Muscle layer of colon (tissue), 2 donors: Measurements from ENCODE around the gene RAPH1.

ENCODE experiments used
- H3K27ac ChIP-seq: one replicate; pipeline ENCODE4 v1.7.0; 2013; ENCODE audit warnings: low read depth, mild to moderate bottlenecking, low read length, moderate library complexity
- H3K27me3 ChIP-seq, 2 donors: one replicate each; pipeline ENCODE4 v1.7.0; 2013; ENCODE audit warnings: low read length in 2 of 2, mild to moderate bottlenecking in 2 of 2; ENCODE audit not compliant: insufficient read depth in 2 of 2, control insufficient read depth in 1 of 2
- H3K36me3 ChIP-seq: one replicate; pipeline ENCODE4 v1.7.0; 2013; ENCODE audit warnings: mild to moderate bottlenecking, low read length; ENCODE audit not compliant: insufficient read depth
- H3K4me1 ChIP-seq: one replicate; pipeline ENCODE4 v1.7.0; 2013; ENCODE audit warnings: mild to moderate bottlenecking, low read length; ENCODE audit not compliant: insufficient read depth
- H3K4me3 ChIP-seq, 2 donors: one replicate each; pipeline ENCODE4 v1.7.0; 2013; ENCODE audit warnings: low read length in 2 of 2, low read depth in 1 of 2, mild to moderate bottlenecking in 1 of 2, moderate library complexity in 1 of 2
- H3K9ac ChIP-seq: one replicate; pipeline ENCODE4 v1.7.0; 2013; ENCODE audit warnings: low read length
- H3K9me3 ChIP-seq: one replicate; pipeline ENCODE4 v1.7.0; 2013; ENCODE audit warnings: mild to moderate bottlenecking, low read length
- donor health status: abdominal sarcoma.
- donor health status: Adenocarcinoma of cecum.

The RAPH1 gene

GRCh38 chr2:203569677-203570316, 34.7 kb upstream of the RAPH1 start:
- no peaks in the 10 kb centered on the region for H3K27me3 ChIP-seq
- H3K4me3 ChIP-seq: no peak overlapping the region
- no peaks in the 10 kb centered on the region for H3K36me3 ChIP-seq
- H3K9me3 ChIP-seq: no peaks in the 10 kb centered on the region
- H3K27ac ChIP-seq: no peak overlapping the region
- no peak overlapping the region for H3K9ac ChIP-seq
- peaks cover 13% of the 10 kb centered on the region for H3K4me1 ChIP-seq

GRCh38 chr2:203567691-203568090, 32.6 kb upstream of the RAPH1 start:
- Histone ChIP-seq H3K4me1 (peaks cover 13% of the 10 kb centered on the region), H3K9me3 (no peaks in the 10 kb centered on the region), H3K4me3 (no peak overlapping the region), H3K36me3 (no peaks in the 10 kb centered on the region), H3K27ac (no peak overlapping the region), H3K9ac (no peak overlapping the region), H3K27me3 (no peaks in the 10 kb centered on the region)

GRCh38 chr2:203566161-203566560, 31.1 kb upstream of the RAPH1 start:
- Histone ChIP-seq H3K4me1 (peaks cover 24% of the 10 kb centered on the region), H3K4me3 (no peak overlapping the region), H3K27ac (no peak overlapping the region), H3K9me3 (no peaks in the 10 kb centered on the region), H3K9ac (no peak overlapping the region), H3K36me3 (no peaks in the 10 kb centered on the region), H3K27me3 (no peaks in the 10 kb centered on the region)

- no peaks in the 10 kb centered on the region for H3K36me3 ChIP-seq
Observed at GRCh38 chr2:203565076-203565475, 30.0 kb upstream of the RAPH1 start.

GRCh38 chr2:203562268-203562667, 27.2 kb upstream of the RAPH1 start:
- H3K9ac ChIP-seq: no peak overlapping the region
- H3K27ac ChIP-seq: no peak overlapping the region
- H3K4me3 ChIP-seq: no peak overlapping the region
- H3K4me1 ChIP-seq: peaks cover 24% of the 10 kb centered on the region
- H3K27me3 ChIP-seq: no peaks in the 10 kb centered on the region
- H3K36me3 ChIP-seq: no peaks in the 10 kb centered on the region
- H3K9me3 ChIP-seq: no peaks in the 10 kb centered on the region

More at GRCh38 chr2:203565076-203565475, 30.0 kb upstream of the RAPH1 start:
- Histone ChIP-seq H3K9me3 (no peaks in the 10 kb centered on the region), H3K4me1 (peaks cover 24% of the 10 kb centered on the region), H3K27ac (no peak overlapping the region), H3K27me3 (no peaks in the 10 kb centered on the region), H3K4me3 (no peak overlapping the region), H3K9ac (no peak overlapping the region)

- Histone ChIP-seq H3K9me3 (no peaks in the 10 kb centered on the region), H3K27ac (no peak overlapping the region), H3K9ac (no peak overlapping the region), H3K4me3 (no peak overlapping the region), H3K36me3 (no peaks in the 10 kb centered on the region), H3K4me1 (peaks cover 12% of the 10 kb centered on the region), H3K27me3 (no peaks in the 10 kb centered on the region)
Observed at GRCh38 chr2:203559641-203560040, 24.5 kb upstream of the RAPH1 start.

GRCh38 chr2:203553784-203554183, 18.7 kb upstream of the RAPH1 start:
- no peak overlapping the region for H3K9ac ChIP-seq
- no peak overlapping the region for H3K27ac ChIP-seq
- H3K4me3 ChIP-seq: no peak overlapping the region
- no peaks in the 10 kb centered on the region for H3K9me3 ChIP-seq
- no peaks in the 10 kb centered on the region for H3K4me1 ChIP-seq
- H3K36me3 ChIP-seq: no peaks in the 10 kb centered on the region
- H3K27me3 ChIP-seq: no peaks in the 10 kb centered on the region

- H3K9me3 ChIP-seq: no peaks in the 10 kb centered on the region
- H3K4me1 ChIP-seq: no peaks in the 10 kb centered on the region
- H3K36me3 ChIP-seq: no peaks in the 10 kb centered on the region
- no peak overlapping the region for H3K4me3 ChIP-seq
- no peaks in the 10 kb centered on the region for H3K27me3 ChIP-seq
- H3K27ac ChIP-seq: no peak overlapping the region
- H3K9ac ChIP-seq: no peak overlapping the region
Observed at GRCh38 chr2:203551778-203552177, 16.7 kb upstream of the RAPH1 start.

GRCh38 chr2:203550266-203550665, 15.2 kb upstream of the RAPH1 start:
- no peak overlapping the region for H3K9ac ChIP-seq
- H3K27ac ChIP-seq: no peak overlapping the region
- no peaks in the 10 kb centered on the region for H3K9me3 ChIP-seq
- H3K27me3 ChIP-seq: no peaks in the 10 kb centered on the region
- no peaks in the 10 kb centered on the region for H3K36me3 ChIP-seq
- H3K4me3 ChIP-seq: no peak overlapping the region
- H3K4me1 ChIP-seq: no peaks in the 10 kb centered on the region

GRCh38 chr2:203549406-203549805, 14.3 kb upstream of the RAPH1 start:
- H3K4me3 ChIP-seq: no peak overlapping the region
- no peak overlapping the region for H3K9ac ChIP-seq
- H3K27ac ChIP-seq: no peak overlapping the region
- no peaks in the 10 kb centered on the region for H3K36me3 ChIP-seq
- no peaks in the 10 kb centered on the region for H3K9me3 ChIP-seq
- no peaks in the 10 kb centered on the region for H3K4me1 ChIP-seq
- H3K27me3 ChIP-seq: no peaks in the 10 kb centered on the region

GRCh38 chr2:203548887-203549286, 13.8 kb upstream of the RAPH1 start:
- Histone ChIP-seq H3K9ac (no peak overlapping the region), H3K27ac (no peak overlapping the region)

GRCh38 chr2:203547356-203547755, 12.3 kb upstream of the RAPH1 start:
- no peak overlapping the region for H3K9ac ChIP-seq
- H3K4me1 ChIP-seq: no peaks in the 10 kb centered on the region
- H3K9me3 ChIP-seq: no peaks in the 10 kb centered on the region
- H3K27ac ChIP-seq: no peak overlapping the region
- no peak overlapping the region for H3K4me3 ChIP-seq
- H3K36me3 ChIP-seq: no peaks in the 10 kb centered on the region
- H3K27me3 ChIP-seq: no peaks in the 10 kb centered on the region

More at GRCh38 chr2:203548887-203549286, 13.8 kb upstream of the RAPH1 start:
- Histone ChIP-seq H3K4me3 (no peak overlapping the region), H3K4me1 (no peaks in the 10 kb centered on the region), H3K36me3 (no peaks in the 10 kb centered on the region), H3K27me3 (no peaks in the 10 kb centered on the region), H3K9me3 (no peaks in the 10 kb centered on the region)
